Tibial nerve (tissue), 4 donors: ENCODE data around the gene FBH1.

Experiments
- CTCF ChIP-seq, 5 experiments: fragments of 200-600 bp in 3 of 5; fragments of 450-650 bp in 2 of 5; sonication (generic) in 3 of 5; IDR thresholded peaks; one replicate each; pipeline ENCODE4 v1.5.1; 2016 to 2019; ENCODE audit warnings: antibody characterized with exemption in 5 of 5, mild to moderate bottlenecking in 3 of 5, moderate library complexity in 2 of 5
- EP300 ChIP-seq, 2 donors: sonication (generic); formaldehyde crosslinking; IDR thresholded peaks; one replicate each; pipeline ENCODE4 v1.6.1; 2017; ENCODE audit warnings: antibody characterized with exemption in 2 of 2, mild to moderate bottlenecking in 1 of 2
- POLR2A ChIP-seq, 2 donors: fragments of 450-650 bp; IDR thresholded peaks; one replicate each; pipeline ENCODE4 v1.6.1; 2017; ENCODE audit warnings: antibody characterized with exemption in 2 of 2, mild to moderate bottlenecking in 2 of 2, moderate library complexity in 2 of 2

GRCh38 chr10:5964736-5965135, 74.7 kb downstream of the FBH1 start:
- TF ChIP-seq CTCF (IDR thresholded peaks at IDR 0.05) (no peak), POLR2A (IDR thresholded peaks at IDR 0.05) (no peak), EP300 (IDR thresholded peaks at IDR 0.05) (no peak)
